T follicular helper cell (primary cell): ENCODE results near the gene MYO7A.

Experiments
- DNase-seq: peaks from one replicate; pipeline ENCODE4 v3.0.0-alpha.2; 2020; ENCODE audit warnings: low read depth
- total RNA-seq, 2 experiments: gene quantifications; one replicate each; lab custom pipeline; 2026; lab: John Stamatoyannopoulos, UW

MYO7A gene
- total RNA-seq, result 0 to 1.0 reads per million in 2 experiments

- no peak for DNase-seq
These were observed at the start of gene MYO7A for GRCh38 chr11:77127920-77128691. Gene MYO7A (plus strand): TSS chr11:77128246. CDS start chr11:77130635, 2,389 bp downstream.

GRCh38 chr11:77079666-77080065 lies 48.4 kb upstream of the MYO7A start:
- DNase-seq, result no peak

- DNase-seq, result no peak
These were observed 47.3 kb upstream of the MYO7A start for GRCh38 chr11:77080643-77081210.

- no peak for DNase-seq
These were observed 46.6 kb upstream of the MYO7A start for GRCh38 chr11:77081381-77081851.

GRCh38 chr11:77081976-77082836 lies 45.8 kb upstream of the MYO7A start:
- DNase-seq, result no peak

- no peak for DNase-seq
These were observed 45.0 kb upstream of the MYO7A start for GRCh38 chr11:77082838-77083565.

GRCh38 chr11:77083566-77084245 lies 44.3 kb upstream of the MYO7A start:
- no peak for DNase-seq

- DNase-seq, result no peak
These were observed 43.4 kb upstream of the MYO7A start for GRCh38 chr11:77084581-77085191.

GRCh38 chr11:77085652-77086051 lies 42.4 kb upstream of the MYO7A start:
- DNase-seq, result no peak

GRCh38 chr11:77086521-77087472 lies 41.2 kb upstream of the MYO7A start:
- DNase-seq, result no peak

- no peak for DNase-seq
These were observed 40.3 kb upstream of the MYO7A start for GRCh38 chr11:77087723-77088225.

- DNase-seq, result no peak
These were observed 39.6 kb upstream of the MYO7A start for GRCh38 chr11:77088236-77089003.

GRCh38 chr11:77089004-77089545 lies 39.0 kb upstream of the MYO7A start:
- no peak for DNase-seq

GRCh38 chr11:77090046-77090372 lies 38.0 kb upstream of the MYO7A start:
- DNase-seq, result no peak

GRCh38 chr11:77090373-77091111 lies 37.5 kb upstream of the MYO7A start:
- DNase-seq, result no peak

- peak; percentile 63 for DNase-seq
These were observed 36.7 kb upstream of the MYO7A start for GRCh38 chr11:77091146-77091940.

GRCh38 chr11:77092382-77092781 lies 35.7 kb upstream of the MYO7A start:
- DNase-seq, result no peak
